ENCODE measurements around the gene DCX.

The DCX gene

DNA sequence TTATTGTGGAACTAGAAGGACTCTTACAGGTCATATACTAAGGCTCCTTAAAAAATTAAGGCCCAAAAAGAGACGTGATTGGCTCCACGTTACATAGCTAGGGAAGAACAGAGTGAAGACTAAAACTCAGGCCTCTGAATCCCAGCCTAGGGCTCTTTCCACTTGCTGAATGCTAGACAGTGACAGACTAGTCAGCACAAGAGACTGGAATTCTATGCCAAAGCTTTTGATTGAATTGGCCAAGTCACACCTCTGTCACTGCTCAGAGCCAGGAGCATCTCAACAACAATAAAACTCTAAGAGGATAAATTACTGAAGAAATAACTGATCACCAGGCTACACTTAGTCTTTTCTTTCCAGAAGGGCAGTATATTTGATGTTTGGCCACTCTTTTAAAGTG, 16.8 kb downstream of the DCX start:
- no peaks in the 10 kb centered on the region for H3K9me3 ChIP-seq (ENCODE audit: insufficient read depth, low read length, severe bottlenecking)
- no peaks in the 10 kb centered on the region for H3K36me3 ChIP-seq (ENCODE audit: insufficient read depth, low read length)
- ATAC-seq (ENCODE audit: insufficient read depth, low read depth) (no peak), DNase-seq (no peak)
- no peaks in the 10 kb centered on the region for H3K27me3 ChIP-seq (ENCODE audit: insufficient read depth, low read length, poor library complexity)
- TF ChIP-seq EZH2 (IDR thresholded peaks at IDR 0.05; ENCODE audit: borderline replicate concordance, low read depth, low read length, severe bottlenecking): no peak
- TF ChIP-seq, protein P1, sequence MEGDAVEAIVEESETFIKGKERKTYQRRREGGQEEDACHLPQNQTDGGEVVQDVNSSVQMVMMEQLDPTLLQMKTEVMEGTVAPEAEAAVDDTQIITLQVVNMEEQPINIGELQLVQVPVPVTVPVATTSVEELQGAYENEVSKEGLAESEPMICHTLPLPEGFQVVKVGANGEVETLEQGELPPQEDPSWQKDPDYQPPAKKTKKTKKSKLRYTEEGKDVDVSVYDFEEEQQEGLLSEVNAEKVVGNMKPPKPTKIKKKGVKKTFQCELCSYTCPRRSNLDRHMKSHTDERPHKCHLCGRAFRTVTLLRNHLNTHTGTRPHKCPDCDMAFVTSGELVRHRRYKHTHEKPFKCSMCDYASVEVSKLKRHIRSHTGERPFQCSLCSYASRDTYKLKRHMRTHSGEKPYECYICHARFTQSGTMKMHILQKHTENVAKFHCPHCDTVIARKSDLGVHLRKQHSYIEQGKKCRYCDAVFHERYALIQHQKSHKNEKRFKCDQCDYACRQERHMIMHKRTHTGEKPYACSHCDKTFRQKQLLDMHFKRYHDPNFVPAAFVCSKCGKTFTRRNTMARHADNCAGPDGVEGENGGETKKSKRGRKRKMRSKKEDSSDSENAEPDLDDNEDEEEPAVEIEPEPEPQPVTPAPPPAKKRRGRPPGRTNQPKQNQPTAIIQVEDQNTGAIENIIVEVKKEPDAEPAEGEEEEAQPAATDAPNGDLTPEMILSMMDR (IDR thresholded peaks at IDR 0.05; ENCODE audit: borderline replicate concordance, extremely low read depth, low read length, poor library complexity, severe bottlenecking): no peak
- no peak overlapping the region for H3K27ac ChIP-seq (ENCODE audit: low read length)
- no peak overlapping the region for H3K4me2 ChIP-seq (ENCODE audit: insufficient read depth, low read length)
- no peaks in the 10 kb centered on the region for H4K20me1 ChIP-seq (ENCODE audit: insufficient read depth, low read length)
- H2AFZ ChIP-seq (ENCODE audit: low read depth, low read length): no peak overlapping the region
- H3K4me3 ChIP-seq (ENCODE audit: low read depth in 1 of 2, low read length in 2 of 2): no peak overlapping the region
- no peaks in the 10 kb centered on the region for H3K79me2 ChIP-seq (ENCODE audit: insufficient read depth, low read length)
- no peaks in the 10 kb centered on the region for H3K4me1 ChIP-seq (ENCODE audit: insufficient read depth, low read length)
- no peak overlapping the region for H3K9ac ChIP-seq (ENCODE audit: low read depth, low read length)

DNA sequence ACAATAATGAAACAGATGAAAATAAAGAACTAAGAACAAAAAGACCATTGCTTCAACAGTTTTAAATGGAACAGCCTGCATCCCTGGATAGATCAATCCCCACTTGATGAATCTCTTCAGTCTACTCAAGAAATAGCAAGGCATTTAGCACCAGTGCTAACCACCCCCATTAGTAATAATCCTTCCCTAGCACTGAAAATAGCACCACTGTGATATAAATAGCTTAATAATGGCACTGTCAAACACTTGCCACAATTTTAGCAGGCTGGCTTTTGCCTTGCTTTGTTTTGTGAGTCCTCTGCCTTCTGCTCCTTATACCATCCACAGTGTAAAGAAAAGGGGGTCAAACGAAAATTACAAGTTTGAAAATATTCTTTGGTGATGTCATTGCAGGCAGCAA, 17.4 kb downstream of the DCX start:
- ATAC-seq (ENCODE audit: insufficient read depth, low read depth) (no peak), DNase-seq (no peak)
- Histone ChIP-seq H2AFZ (ENCODE audit: low read depth, low read length) (no peak overlapping the region), H3K4me2 (ENCODE audit: insufficient read depth, low read length) (no peak overlapping the region), H3K27ac (ENCODE audit: low read length) (no peak overlapping the region), H3K9me3 (ENCODE audit: insufficient read depth, low read length, severe bottlenecking) (no peaks in the 10 kb centered on the region), H3K27me3 (ENCODE audit: insufficient read depth, low read length, poor library complexity) (no peaks in the 10 kb centered on the region), H4K20me1 (ENCODE audit: insufficient read depth, low read length) (no peaks in the 10 kb centered on the region), H3K79me2 (ENCODE audit: insufficient read depth, low read length) (no peaks in the 10 kb centered on the region), H3K4me1 (ENCODE audit: insufficient read depth, low read length) (no peaks in the 10 kb centered on the region), H3K4me3 (ENCODE audit: low read depth in 1 of 2, low read length in 2 of 2) (no peak overlapping the region), H3K36me3 (ENCODE audit: insufficient read depth, low read length) (no peaks in the 10 kb centered on the region), H3K9ac (ENCODE audit: low read depth, low read length) (no peak overlapping the region)
- TF ChIP-seq, protein P1 (IDR thresholded peaks at IDR 0.05; ENCODE audit: borderline replicate concordance, extremely low read depth, low read length, poor library complexity, severe bottlenecking): no peak
- TF ChIP-seq EZH2 (IDR thresholded peaks at IDR 0.05; ENCODE audit: borderline replicate concordance, low read depth, low read length, severe bottlenecking): no peak

DNA sequence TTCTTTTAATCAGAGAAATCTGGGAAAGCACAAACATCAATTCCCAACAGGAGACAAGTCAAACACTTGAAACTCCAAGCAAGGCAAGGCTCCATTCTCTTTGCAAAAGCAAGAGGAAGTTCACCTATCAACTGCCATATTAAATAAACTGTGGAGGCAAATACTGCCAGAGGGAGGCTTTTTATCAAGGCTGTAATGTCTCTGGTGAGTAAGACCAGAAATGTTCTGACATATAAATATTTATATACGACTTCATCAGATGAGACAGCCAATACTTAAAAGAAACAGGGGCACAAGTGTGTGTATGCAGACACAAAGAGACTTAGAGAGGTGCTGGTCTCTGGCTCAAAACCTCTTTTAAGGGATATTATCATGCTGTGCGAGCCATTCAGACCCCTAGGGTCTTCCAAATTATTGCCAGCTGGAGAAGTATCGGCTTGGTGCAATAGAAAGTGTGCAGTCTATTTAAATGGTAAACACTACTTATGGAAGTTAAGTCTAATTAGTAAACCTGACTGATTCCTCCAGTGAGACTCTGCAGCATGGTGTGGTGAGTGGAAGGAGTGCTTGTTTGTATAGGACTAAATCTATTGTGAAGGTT, 24.4 kb downstream of the DCX start:
- no peaks in the 10 kb centered on the region for H3K79me2 ChIP-seq (ENCODE audit: insufficient read depth, low read length)
- no peaks in the 10 kb centered on the region for H3K36me3 ChIP-seq (ENCODE audit: insufficient read depth, low read length)
- no peak overlapping the region for H3K4me3 ChIP-seq (ENCODE audit: low read depth in 1 of 2, low read length in 2 of 2)
- TF ChIP-seq, protein P1 (IDR thresholded peaks at IDR 0.05; ENCODE audit: borderline replicate concordance, extremely low read depth, low read length, poor library complexity, severe bottlenecking): no peak
- TF ChIP-seq EZH2 (IDR thresholded peaks at IDR 0.05; ENCODE audit: borderline replicate concordance, low read depth, low read length, severe bottlenecking): no peak
- no peak for ATAC-seq (ENCODE audit: insufficient read depth, low read depth)
- H3K9ac ChIP-seq (ENCODE audit: low read depth, low read length): no peak overlapping the region
- no peaks in the 10 kb centered on the region for H3K27me3 ChIP-seq (ENCODE audit: insufficient read depth, low read length, poor library complexity)
- H2AFZ ChIP-seq (ENCODE audit: low read depth, low read length): no peak overlapping the region
- H3K27ac ChIP-seq (ENCODE audit: low read length): no peak overlapping the region
- DNase-seq: no peak
- H3K9me3 ChIP-seq (ENCODE audit: insufficient read depth, low read length, severe bottlenecking): no peaks in the 10 kb centered on the region
- no peak overlapping the region for H3K4me2 ChIP-seq (ENCODE audit: insufficient read depth, low read length)
- H4K20me1 ChIP-seq (ENCODE audit: insufficient read depth, low read length): no peaks in the 10 kb centered on the region
- no peaks in the 10 kb centered on the region for H3K4me1 ChIP-seq (ENCODE audit: insufficient read depth, low read length)
